Thoracic aorta (tissue), 2 donors: ENCODE data around the gene BLMH. TPM values are rescaled to one million over a fixed set of nuclear protein-coding genes. Genes with fewer than 3 reads are reported as not detected.

Source experiments
- ATAC-seq: fragments of 150-250 bp; one replicate; pipeline ENCODE4 v1.8.0; 2017; ENCODE audit warnings: low read depth; ENCODE audit not compliant: insufficient number of reproducible peaks, low FRiP score
- DNase-seq: peaks from one replicate; pipeline ENCODE4 v3.0.0-alpha.2; 2020; ENCODE audit warnings: low spot score
- H3K27ac ChIP-seq, 2 donors: fragments of 200-600 bp; sonication (generic); 1 replicate in 1 of 2; 2 replicates in 1 of 2; pipeline ENCODE4 v1.5.1; 2016; ENCODE audit warnings: mild to moderate bottlenecking in 2 of 2, moderate library complexity in 2 of 2
- H3K27me3 ChIP-seq: fragments of 200-600 bp; sonication (generic); replicated peaks from 2 replicates; pipeline ENCODE4 v1.6.0; 2016; ENCODE audit warnings: mild to moderate bottlenecking; ENCODE audit not compliant: insufficient read depth
- H3K36me3 ChIP-seq: fragments of 200-600 bp; sonication (generic); one replicate; pipeline ENCODE4 v1.5.1; 2016
- H3K4me1 ChIP-seq, 2 donors: fragments of 200-600 bp; sonication (generic); 1 replicate in 1 of 2; 2 replicates in 1 of 2; pipeline versions ENCODE4 v1.5.1 to v1.6.0; 2016; ENCODE audit warnings: low read depth in 2 of 2, mild to moderate bottlenecking in 1 of 2; ENCODE audit not compliant: control insufficient read depth in 1 of 2
- H3K4me3 ChIP-seq: fragments of 200-600 bp; sonication (generic); 2 replicates; pipeline ENCODE4 v1.5.1; 2016; ENCODE audit warnings: mild to moderate bottlenecking
- H3K9me3 ChIP-seq: fragments of 200-600 bp; sonication (generic); 2 replicates; pipeline ENCODE4 v1.5.1; 2016
- total RNA-seq, 2 donors: library from RNA; depleted of rRNA; stranded (reverse); fragments of >200 nt; gene quantifications; one replicate each; pipeline versions ENCODE4 v1.1.0 to v1.2.3, GENCODE V29; 2016
- TF ChIP-seq, protein P1 (sequence below): fragments of 200-600 bp; sonication (generic); IDR thresholded peaks from one replicate; pipeline ENCODE4 v1.5.1; 2019; ENCODE audit warnings: antibody characterized with exemption

The BLMH gene
- total RNA-seq, 2 donors from 2014 or later, result 21.5 to 34.6 TPM

DNA sequence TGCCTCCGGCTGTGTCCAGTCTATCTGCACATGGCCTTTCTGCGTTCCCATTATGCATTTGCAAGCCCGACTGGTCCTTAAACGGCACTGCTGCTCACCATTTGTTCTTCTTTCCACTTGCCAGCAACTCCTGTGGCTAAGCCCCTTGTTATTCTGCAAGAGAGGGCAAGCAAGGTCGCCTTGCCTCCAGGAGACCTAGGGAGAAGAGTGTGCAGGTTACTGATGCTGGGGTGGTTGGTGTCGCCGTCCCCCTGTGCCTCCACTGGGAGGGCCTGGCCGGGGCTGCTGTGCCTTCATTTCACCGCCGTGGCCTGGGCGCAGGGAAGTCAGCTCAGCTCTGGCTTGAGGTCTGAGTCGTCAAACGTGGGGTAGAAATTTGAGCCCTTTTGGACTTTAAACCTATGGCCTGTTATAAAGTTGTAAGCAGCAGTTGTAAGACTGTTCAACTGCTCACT lies 69.0 kb downstream of the BLMH start:
- Histone ChIP-seq H3K4me3 (no peak overlapping the region), H3K4me1 (peaks cover 0 to 13% of the 10 kb centered on the region in 2 donors), H3K9me3 (no peaks in the 10 kb centered on the region), H3K27ac (no peak overlapping the region), H3K36me3 (no peaks in the 10 kb centered on the region), H3K27me3 (no peaks in the 10 kb centered on the region)
- ATAC-seq, result no peak
- TF ChIP-seq, protein P1, sequence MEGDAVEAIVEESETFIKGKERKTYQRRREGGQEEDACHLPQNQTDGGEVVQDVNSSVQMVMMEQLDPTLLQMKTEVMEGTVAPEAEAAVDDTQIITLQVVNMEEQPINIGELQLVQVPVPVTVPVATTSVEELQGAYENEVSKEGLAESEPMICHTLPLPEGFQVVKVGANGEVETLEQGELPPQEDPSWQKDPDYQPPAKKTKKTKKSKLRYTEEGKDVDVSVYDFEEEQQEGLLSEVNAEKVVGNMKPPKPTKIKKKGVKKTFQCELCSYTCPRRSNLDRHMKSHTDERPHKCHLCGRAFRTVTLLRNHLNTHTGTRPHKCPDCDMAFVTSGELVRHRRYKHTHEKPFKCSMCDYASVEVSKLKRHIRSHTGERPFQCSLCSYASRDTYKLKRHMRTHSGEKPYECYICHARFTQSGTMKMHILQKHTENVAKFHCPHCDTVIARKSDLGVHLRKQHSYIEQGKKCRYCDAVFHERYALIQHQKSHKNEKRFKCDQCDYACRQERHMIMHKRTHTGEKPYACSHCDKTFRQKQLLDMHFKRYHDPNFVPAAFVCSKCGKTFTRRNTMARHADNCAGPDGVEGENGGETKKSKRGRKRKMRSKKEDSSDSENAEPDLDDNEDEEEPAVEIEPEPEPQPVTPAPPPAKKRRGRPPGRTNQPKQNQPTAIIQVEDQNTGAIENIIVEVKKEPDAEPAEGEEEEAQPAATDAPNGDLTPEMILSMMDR, result no peak
- DNase-seq, result no peak

DNA sequence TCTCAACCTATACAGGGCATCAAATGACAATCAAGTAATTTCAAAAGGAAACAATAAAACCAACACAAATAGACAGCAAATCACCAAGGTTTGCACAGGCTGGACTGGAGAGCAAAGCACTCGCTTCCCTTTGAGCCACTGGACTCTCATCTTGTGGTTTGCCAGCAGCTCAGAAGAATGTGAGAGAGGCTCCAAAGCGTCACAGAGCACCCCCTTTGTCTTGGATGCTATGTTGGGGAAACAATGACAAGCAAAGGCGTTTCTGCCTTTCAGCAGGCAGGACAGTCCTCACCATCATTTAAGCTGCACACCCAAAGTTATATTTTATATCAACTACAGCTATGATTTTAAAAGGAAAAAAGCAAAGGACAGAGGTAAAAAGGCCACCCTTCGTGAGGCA lies 69.5 kb downstream of the BLMH start:
- Histone ChIP-seq H3K27ac (no peak overlapping the region), H3K4me3 (no peak overlapping the region), H3K36me3 (no peaks in the 10 kb centered on the region), H3K4me1 (peaks cover 0 to 13% of the 10 kb centered on the region in 2 donors), H3K9me3 (no peaks in the 10 kb centered on the region), H3K27me3 (no peaks in the 10 kb centered on the region)
- TF ChIP-seq, protein P1, result no peak
- ATAC-seq, result no peak
- DNase-seq, result no peak

DNA sequence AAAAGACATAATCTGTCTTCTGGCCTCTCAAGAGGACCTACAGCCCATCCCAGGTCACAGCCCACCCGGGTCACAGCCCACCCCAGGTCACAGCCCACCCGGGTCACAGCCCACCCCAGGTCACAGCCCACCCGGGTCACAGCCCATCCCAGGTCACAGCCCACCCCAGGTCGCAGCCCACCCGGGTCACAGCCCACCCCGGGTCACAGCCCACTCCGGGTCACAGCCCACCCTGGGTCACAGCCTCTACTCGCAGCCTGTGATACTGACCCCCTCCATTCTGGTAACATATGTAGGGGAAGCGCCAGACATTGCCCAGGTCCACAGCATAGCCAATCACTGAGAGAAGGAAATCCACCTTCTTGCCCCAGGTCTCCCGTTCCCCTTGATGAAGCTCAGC lies 70.4 kb downstream of the BLMH start:
- peaks cover 0 to 13% of the 10 kb centered on the region in 2 donors for H3K4me1 ChIP-seq
- H3K9me3 ChIP-seq, result no peaks in the 10 kb centered on the region
- no peaks in the 10 kb centered on the region for H3K36me3 ChIP-seq
- no peak for DNase-seq
- TF ChIP-seq, protein P1, result no peak
- no peaks in the 10 kb centered on the region for H3K27me3 ChIP-seq
- no peak overlapping the region for H3K27ac ChIP-seq
- no peak overlapping the region for H3K4me3 ChIP-seq
- ATAC-seq, result no peak

DNA sequence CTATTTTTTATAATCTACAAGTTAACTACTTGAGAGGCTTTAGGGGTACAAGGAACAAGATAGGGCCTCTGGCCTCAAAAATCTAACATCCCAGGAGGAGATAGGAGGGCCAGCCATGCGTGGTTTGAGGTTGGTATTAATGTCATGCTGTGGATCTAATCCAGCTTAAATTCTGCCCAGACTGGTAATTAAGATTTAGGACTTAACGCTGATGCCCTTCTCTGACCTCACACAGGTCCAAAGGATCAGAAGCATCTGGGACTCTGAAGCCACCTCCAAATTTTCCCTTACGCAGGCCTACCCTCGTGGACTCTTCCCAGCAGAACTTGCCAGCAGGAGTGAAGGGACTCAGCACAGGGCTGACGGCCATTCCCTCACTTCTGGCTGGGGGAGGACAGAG lies 71.3 kb downstream of the BLMH start:
- no peak for DNase-seq
- H3K4me3 ChIP-seq, result no peak overlapping the region
- TF ChIP-seq, protein P1, result no peak
- H3K9me3 ChIP-seq, result no peaks in the 10 kb centered on the region
- no peak for ATAC-seq
- H3K27ac ChIP-seq, result no peak overlapping the region
- H3K36me3 ChIP-seq, result no peaks in the 10 kb centered on the region
- no peaks in the 10 kb centered on the region for H3K27me3 ChIP-seq
- peaks cover 0 to 11% of the 10 kb centered on the region in 2 donors for H3K4me1 ChIP-seq

DNA sequence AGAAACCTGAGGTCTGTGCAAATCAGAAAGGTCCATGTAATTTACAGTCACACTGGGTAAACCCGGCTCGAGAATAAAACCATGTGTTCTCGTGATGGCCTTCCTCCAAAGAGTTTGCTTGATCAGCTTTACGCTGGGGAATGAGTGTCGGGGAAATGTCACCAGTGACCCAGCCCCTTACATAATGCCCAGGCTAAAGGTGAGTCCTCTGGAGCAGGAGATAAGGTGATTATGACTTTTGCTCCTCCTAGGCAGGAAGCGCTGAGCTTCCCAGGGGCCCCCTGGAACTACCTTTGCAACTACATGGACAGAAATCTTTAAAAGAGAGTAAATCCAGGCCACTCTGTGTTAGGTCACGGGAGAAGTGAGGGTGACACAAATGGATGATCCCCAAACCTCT lies 71.9 kb downstream of the BLMH start:
- H3K27ac ChIP-seq, result no peak overlapping the region
- DNase-seq (no peak), ATAC-seq (no peak)
- no peaks in the 10 kb centered on the region for H3K27me3 ChIP-seq
- H3K4me3 ChIP-seq, result no peak overlapping the region
- peaks cover 0 to 5% of the 10 kb centered on the region in 2 donors for H3K4me1 ChIP-seq
- no peaks in the 10 kb centered on the region for H3K36me3 ChIP-seq
- no peaks in the 10 kb centered on the region for H3K9me3 ChIP-seq
- TF ChIP-seq, protein P1, result no peak
